ENCODE measurements around the gene LMF1. TPM values are rescaled to one million over a fixed set of nuclear protein-coding genes. Genes with fewer than 3 reads are reported as not detected.

LMF1 gene
- 7.1 and 9.5 TPM in 2 replicates for total RNA-seq (2014; rRNA removed; shearing (Covaris generic))

DNA sequence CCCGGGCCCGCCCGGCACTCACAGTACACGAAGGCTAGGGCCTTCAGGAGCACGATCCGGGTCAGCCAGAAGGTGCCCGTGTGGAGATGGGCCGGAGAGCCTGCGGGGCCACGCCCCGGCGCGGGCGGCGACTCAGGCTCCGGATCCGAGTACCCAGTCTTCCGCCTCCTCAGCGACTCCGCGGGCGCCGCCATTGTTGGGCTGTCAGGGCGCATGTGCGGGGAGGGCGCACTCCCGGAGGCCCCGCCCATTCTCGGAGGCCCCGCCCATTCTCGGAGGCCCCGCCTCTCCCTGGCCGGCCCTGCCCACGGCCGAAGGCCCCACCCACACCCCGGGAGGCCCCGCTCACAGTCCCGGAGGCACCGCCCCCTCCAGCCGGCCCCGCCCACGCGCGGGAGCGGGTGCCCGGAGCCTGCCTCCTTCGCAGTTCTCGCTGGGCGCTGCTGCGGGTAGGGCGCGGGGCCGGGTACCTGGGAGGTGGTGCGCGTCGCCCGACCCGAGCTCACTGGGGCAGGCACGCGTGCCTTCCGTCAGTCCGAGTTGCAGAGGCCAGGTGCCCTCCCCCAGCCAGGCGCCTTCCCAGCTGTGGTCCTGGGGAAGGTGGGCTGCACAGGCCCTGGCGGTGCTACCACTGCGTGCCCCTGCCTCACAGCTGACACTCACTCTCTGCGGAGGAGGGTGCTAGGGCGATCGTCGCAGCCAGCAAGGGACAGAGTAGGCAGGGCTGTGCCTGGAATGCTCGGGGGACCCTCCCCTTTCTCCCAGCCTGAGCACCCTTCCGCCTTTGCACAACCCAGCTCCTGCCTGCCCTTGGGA lies at the start of gene LMF1:
LMF1 (minus strand) TSS at position 219 of the 816 bp plus-strand sequence; CDS start at position 215, 4 bp downstream.
- Histone ChIP-seq H3K4me3 (ENCODE audit: insufficient read depth, low read depth, low read length) (peak within 1 kb of the TSS; percentile 84), H3K27me3 (ENCODE audit: control insufficient read depth, insufficient read depth, low read length) (peaks cover 6% of the 10 kb centered on the region), H3K36me3 (replicated peaks; ENCODE audit: control insufficient read depth, insufficient read depth, low read length) (no peaks in the 10 kb centered on the region)
- peak; percentile 99 for DNase-seq

DNA sequence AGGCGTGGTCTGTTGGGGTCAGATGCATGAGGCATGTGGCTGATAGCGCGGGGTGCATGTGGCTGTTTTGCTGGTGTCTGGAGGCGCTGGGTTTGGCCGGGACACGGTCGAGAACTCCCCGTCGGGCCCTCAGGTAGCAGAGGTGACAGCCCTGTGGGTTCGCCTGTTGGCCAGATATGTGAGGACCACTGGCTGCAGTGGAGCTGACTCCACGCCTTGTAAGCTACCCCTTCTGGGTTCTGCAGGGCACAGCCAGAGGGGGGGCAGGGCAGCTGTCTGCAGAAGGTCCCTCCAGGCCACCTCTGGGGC lies 49.3 kb upstream of the LMF1 start:
- no peaks in the 10 kb centered on the region for H3K36me3 ChIP-seq (replicated peaks; ENCODE audit: control insufficient read depth, insufficient read depth, low read length)
- no peak for DNase-seq
- no peak overlapping the region for H3K4me3 ChIP-seq (ENCODE audit: insufficient read depth, low read depth, low read length)
- no peaks in the 10 kb centered on the region for H3K27me3 ChIP-seq (ENCODE audit: control insufficient read depth, insufficient read depth, low read length)

- H3K27me3 ChIP-seq (ENCODE audit: control insufficient read depth, insufficient read depth, low read length), result no peaks in the 10 kb centered on the region
- no peaks in the 10 kb centered on the region for H3K36me3 ChIP-seq (replicated peaks; ENCODE audit: control insufficient read depth, insufficient read depth, low read length)
- DNase-seq, result no peak
- H3K4me3 ChIP-seq (ENCODE audit: insufficient read depth, low read depth, low read length), result no peak overlapping the region
Observed at GRCh38 chr16:1019231-1020090, 48.7 kb upstream of the LMF1 start.

DNA sequence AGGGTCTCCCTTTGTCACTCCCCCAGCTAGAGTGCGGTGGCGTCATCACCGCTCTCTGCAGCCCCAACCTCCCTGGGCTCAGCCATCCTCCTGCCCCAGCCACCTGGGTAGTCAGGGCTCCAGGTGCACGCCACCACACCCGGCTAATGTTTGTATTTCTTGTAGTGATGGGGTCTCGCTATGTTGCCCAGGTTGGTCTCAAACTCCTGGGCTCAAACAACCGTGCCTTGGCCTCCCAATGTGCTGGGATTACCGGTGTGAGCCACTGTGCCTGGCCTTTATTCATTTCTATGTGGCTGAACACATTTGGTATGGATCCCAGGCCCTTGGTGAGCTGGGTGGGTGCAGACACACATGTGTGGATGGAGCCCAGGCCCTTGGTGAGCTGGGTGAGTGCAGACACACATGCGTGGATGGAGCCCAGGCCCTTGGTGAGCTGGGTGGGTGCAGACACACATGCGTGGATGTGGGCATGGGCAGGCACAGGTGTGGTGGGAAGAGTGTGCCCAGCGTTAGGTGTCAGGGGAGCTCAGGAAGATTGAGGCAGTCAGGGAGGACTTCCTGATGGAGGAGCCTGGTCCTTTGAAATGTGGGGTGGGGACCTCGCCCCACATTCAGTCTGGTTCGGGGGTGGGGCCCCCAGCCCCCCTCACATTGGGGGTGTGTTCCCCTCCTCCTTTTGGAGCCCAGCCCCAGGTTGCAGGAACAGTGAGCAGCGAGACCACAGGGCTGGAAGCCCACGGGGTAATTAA lies 47.8 kb upstream of the LMF1 start:
- H3K36me3 ChIP-seq (replicated peaks; ENCODE audit: control insufficient read depth, insufficient read depth, low read length), result no peaks in the 10 kb centered on the region
- H3K27me3 ChIP-seq (ENCODE audit: control insufficient read depth, insufficient read depth, low read length), result no peaks in the 10 kb centered on the region
- DNase-seq, result no peak
- H3K4me3 ChIP-seq (ENCODE audit: insufficient read depth, low read depth, low read length), result no peak overlapping the region

- H3K4me3 ChIP-seq (ENCODE audit: insufficient read depth, low read depth, low read length), result no peak overlapping the region
- DNase-seq, result no peak
- no peaks in the 10 kb centered on the region for H3K27me3 ChIP-seq (ENCODE audit: control insufficient read depth, insufficient read depth, low read length)
- H3K36me3 ChIP-seq (replicated peaks; ENCODE audit: control insufficient read depth, insufficient read depth, low read length), result no peaks in the 10 kb centered on the region
Observed at GRCh38 chr16:1014771-1015495, 44.1 kb upstream of the LMF1 start.

DNA sequence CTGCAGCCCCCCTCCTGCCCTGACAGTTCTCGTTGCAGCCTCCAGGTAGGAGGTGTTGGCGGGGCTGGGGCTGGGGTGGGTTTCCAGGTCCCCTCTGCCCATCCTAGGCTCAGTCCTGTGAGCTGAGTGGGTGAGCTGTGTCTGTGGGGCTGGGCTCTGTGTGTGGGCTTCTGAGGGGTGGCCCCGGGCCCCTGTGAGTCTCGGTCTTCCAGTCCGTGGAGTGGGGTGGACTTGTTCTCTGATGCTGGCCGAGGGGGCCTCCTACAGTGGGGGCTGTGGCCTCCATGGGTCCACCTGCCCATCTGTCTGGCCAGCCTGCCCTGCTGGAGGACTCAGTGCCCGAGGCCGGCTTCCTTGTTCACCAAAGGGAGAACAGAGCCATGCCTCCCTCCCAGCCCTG lies 43.4 kb upstream of the LMF1 start:
- no peaks in the 10 kb centered on the region for H3K27me3 ChIP-seq (ENCODE audit: control insufficient read depth, insufficient read depth, low read length)
- H3K36me3 ChIP-seq (replicated peaks; ENCODE audit: control insufficient read depth, insufficient read depth, low read length), result no peaks in the 10 kb centered on the region
- no peak overlapping the region for H3K4me3 ChIP-seq (ENCODE audit: insufficient read depth, low read depth, low read length)
- peak; percentile 60 for DNase-seq

GRCh38 chr16:1013593-1013900 lies 42.8 kb upstream of the LMF1 start:
- peak; percentile 69 for DNase-seq
- no peaks in the 10 kb centered on the region for H3K27me3 ChIP-seq (ENCODE audit: control insufficient read depth, insufficient read depth, low read length)
- no peak overlapping the region for H3K4me3 ChIP-seq (ENCODE audit: insufficient read depth, low read depth, low read length)
- no peaks in the 10 kb centered on the region for H3K36me3 ChIP-seq (replicated peaks; ENCODE audit: control insufficient read depth, insufficient read depth, low read length)

DNA sequence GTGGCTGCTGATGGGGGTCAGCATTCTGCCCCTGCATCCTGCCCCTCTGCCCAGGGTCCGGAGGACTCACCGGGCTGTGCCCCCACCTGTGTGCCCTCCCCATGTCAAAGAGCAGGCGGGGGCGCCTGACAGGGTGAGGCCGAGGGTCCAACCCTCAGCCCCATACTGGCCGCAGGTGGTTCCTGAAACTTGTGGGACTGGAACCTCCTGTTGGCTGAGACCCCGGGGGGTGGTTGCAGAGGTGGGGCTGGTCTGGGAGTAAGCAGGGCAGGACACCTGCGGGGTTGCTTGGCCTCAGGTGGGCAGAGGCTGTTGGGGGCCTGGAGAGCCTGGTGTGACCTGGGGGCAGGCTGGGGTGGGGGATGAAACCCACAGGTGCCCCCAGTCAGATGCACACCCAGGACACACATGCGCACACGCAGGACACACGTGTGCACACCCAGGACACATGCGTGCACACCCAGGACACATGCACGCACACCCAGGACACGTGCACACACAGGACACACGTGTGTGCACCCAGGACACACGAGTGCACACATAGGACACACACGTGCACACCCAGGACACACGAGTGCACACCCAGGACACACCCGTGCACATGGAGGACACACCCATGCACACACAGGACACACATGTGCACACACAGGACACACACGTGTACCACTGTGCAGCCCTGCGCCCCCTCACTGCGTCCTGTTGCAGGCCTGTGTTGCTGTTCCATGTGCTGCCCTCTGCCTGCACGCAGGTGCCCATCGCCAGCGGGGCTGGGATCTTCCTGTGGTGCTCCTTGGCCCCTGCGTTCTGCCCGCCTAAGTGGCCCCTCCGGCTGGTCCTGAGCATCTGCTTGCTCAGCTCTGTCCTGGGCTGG lies 42.2 kb upstream of the LMF1 start:
- no peaks in the 10 kb centered on the region for H3K36me3 ChIP-seq (replicated peaks; ENCODE audit: control insufficient read depth, insufficient read depth, low read length)
- peak; percentile 65 for DNase-seq
- H3K27me3 ChIP-seq (ENCODE audit: control insufficient read depth, insufficient read depth, low read length), result no peaks in the 10 kb centered on the region
- H3K4me3 ChIP-seq (ENCODE audit: insufficient read depth, low read depth, low read length), result no peak overlapping the region

DNA sequence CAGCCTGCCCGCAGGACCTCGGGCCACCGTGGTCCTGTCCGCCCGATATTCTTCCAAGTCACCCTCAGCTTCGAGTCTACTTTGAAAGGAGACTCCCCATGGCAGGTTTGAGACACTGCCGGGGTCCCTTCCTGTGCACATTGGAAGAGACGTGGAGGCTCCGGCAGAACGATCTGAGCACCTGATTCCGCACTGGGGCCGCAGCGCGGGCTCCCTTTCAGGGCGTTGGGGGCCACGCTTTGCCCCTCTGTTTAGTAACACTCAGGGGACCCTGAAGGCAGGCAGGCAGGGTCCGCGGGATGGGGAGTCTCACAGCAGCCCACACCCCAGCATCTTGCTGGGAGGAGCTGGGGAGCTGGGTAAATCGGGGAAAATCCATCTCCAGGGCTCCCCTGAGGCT lies 41.4 kb upstream of the LMF1 start:
- peak; percentile 68 for DNase-seq
- no peaks in the 10 kb centered on the region for H3K27me3 ChIP-seq (ENCODE audit: control insufficient read depth, insufficient read depth, low read length)
- no peaks in the 10 kb centered on the region for H3K36me3 ChIP-seq (replicated peaks; ENCODE audit: control insufficient read depth, insufficient read depth, low read length)
- H3K4me3 ChIP-seq (ENCODE audit: insufficient read depth, low read depth, low read length), result no peak overlapping the region

DNA sequence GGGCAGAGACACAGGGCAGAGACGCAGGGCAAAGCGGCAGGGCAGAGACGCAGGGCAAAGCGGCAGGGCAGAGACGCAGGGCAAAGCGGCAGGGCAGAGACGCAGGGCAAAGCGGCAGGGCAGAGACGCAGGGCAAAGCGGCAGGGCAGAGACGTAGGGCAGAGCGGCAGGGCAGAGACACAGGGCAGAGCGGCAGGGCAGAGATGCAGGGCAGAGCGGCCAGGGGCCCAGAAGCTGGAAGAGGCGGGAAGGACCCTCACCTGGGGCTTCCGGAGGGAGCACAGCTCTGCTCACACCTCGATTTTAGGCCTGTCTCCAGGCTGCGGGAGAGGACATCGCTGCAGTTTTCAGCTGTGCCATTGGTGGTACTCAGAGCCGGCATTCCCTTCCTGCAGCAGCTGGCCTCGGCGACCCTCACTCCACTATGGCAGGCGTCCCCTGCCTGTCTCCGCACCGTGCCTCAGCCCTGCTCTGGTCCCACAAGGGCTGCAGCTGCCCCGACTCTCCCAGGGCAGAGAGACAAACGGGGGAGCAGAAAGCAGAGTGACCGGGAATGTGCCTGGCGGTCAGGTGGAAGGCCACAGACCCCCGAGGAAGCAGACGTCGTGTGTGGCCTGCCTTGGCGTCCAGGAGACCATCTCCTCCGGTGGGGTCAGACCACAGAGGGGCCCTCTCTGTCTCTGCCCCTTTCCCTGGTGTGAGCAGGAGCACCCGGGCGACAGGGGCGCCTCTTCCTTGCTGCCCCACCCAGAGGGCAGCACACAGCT lies 40.7 kb upstream of the LMF1 start:
- H3K4me3 ChIP-seq (ENCODE audit: insufficient read depth, low read depth, low read length), result no peak overlapping the region
- H3K27me3 ChIP-seq (ENCODE audit: control insufficient read depth, insufficient read depth, low read length), result no peaks in the 10 kb centered on the region
- DNase-seq, result peak; percentile 70
- no peaks in the 10 kb centered on the region for H3K36me3 ChIP-seq (replicated peaks; ENCODE audit: control insufficient read depth, insufficient read depth, low read length)

- H3K36me3 ChIP-seq (replicated peaks; ENCODE audit: control insufficient read depth, insufficient read depth, low read length), result no peaks in the 10 kb centered on the region
- peak; percentile 67 for DNase-seq
- H3K4me3 ChIP-seq (ENCODE audit: insufficient read depth, low read depth, low read length), result no peak overlapping the region
- H3K27me3 ChIP-seq (ENCODE audit: control insufficient read depth, insufficient read depth, low read length), result no peaks in the 10 kb centered on the region
Observed at GRCh38 chr16:1010815-1011214, 40.0 kb upstream of the LMF1 start.

- no peaks in the 10 kb centered on the region for H3K27me3 ChIP-seq (ENCODE audit: control insufficient read depth, insufficient read depth, low read length)
- no peak for DNase-seq
- H3K36me3 ChIP-seq (replicated peaks; ENCODE audit: control insufficient read depth, insufficient read depth, low read length), result no peaks in the 10 kb centered on the region
- no peak overlapping the region for H3K4me3 ChIP-seq (ENCODE audit: insufficient read depth, low read depth, low read length)
Observed at GRCh38 chr16:1010251-1010650, 39.5 kb upstream of the LMF1 start.

Data from H7 (cell line).